ENCODE data around the gene HSBP1. TPM values are rescaled to one million over a fixed set of nuclear protein-coding genes. Genes with fewer than 3 reads are reported as not detected.

The HSBP1 gene
- total and polyA plus RNA-seq, 9 of the 15 experiments (the other 6 are each of a cell fraction or from before 2014, with no cell fraction given): 84.9 to 677 (median 204) TPM

DNA sequence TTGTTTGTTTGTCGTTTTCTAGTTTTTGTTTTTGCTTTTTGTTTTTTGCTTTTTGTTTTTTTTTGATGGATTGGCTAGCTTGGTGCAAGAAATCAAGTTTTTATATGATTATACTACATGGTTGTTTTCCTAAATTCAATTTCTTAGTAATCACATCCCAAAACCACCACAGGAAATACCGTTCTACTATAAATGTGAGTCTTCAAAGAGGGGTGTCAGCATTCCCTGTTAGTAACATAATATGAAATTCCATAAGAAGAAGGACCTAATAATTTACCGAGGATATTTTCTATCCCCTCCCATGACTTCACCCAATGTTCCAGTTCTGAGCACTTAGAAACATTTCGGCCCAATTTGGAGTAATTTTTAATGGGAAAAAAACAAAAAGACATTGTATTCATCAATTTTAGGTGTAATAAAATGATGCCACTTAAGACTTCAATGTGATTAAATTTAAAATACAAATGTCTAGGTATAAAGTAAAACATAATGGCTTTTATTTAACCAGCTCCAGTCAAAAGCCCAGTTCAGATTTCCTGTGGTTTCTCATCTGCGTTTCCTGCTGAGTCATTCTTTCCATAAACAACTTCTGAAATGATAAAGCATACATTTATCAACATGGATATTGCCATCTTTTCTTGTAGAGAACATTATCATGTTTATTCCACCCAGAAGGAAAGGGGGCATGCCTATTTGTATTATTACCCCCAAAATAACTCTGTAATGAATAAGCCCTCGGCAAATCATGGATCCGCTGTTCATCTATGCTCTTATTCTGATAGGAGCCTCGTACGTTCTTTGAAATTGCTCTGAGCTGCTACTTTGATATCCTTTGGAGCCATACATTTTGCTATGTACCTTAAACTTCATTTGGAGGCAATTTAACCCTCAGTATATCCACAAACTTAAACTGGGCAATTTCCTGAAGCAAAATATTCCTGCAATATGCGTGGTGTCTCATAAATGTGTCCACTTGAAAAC lies 28.1 kb downstream of the HSBP1 start (continued):
- no peak for TF ChIP-seq PRPF4 (IDR thresholded peaks at IDR 0.05; ENCODE audit: insufficient read depth, low read depth, low read length, poor library complexity, severe bottlenecking)
- TF ChIP-seq SMAD2 (IDR thresholded peaks at IDR 0.05; ENCODE audit: low read depth, low read length): no peak
- TF ChIP-seq, protein P1, sequence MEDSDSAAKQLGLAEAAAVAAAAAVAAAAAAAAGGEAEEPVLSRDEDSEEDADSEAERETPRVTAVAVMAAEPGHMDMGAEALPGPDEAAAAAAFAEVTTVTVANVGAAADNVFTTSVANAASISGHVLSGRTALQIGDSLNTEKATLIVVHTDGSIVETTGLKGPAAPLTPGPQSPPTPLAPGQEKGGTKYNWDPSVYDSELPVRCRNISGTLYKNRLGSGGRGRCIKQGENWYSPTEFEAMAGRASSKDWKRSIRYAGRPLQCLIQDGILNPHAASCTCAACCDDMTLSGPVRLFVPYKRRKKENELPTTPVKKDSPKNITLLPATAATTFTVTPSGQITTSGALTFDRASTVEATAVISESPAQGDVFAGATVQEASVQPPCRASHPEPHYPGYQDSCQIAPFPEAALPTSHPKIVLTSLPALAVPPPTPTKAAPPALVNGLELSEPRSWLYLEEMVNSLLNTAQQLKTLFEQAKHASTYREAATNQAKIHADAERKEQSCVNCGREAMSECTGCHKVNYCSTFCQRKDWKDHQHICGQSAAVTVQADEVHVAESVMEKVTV (CRISPR knock-in tag; IDR thresholded peaks at IDR 0.05): no peak
- TF ChIP-seq HDAC1 (IDR thresholded peaks at IDR 0.05): no peak
- peak; percentile 92 for TF ChIP-seq JUND (IDR thresholded peaks at IDR 0.05; ENCODE audit: borderline replicate concordance, low read depth, low read length)
- TF ChIP-seq JUND (tag; IDR thresholded peaks at IDR 0.05; ENCODE audit: borderline replicate concordance, low read depth, low read length): peak; percentile 96
- no peak for TF ChIP-seq CCNT2 (IDR thresholded peaks at IDR 0.05; ENCODE audit: borderline replicate concordance, extremely low read depth, insufficient read length, low read depth, low read length)
- TF ChIP-seq BRD4 (IDR thresholded peaks at IDR 0.05): no peak
- TF ChIP-seq, protein P2, sequence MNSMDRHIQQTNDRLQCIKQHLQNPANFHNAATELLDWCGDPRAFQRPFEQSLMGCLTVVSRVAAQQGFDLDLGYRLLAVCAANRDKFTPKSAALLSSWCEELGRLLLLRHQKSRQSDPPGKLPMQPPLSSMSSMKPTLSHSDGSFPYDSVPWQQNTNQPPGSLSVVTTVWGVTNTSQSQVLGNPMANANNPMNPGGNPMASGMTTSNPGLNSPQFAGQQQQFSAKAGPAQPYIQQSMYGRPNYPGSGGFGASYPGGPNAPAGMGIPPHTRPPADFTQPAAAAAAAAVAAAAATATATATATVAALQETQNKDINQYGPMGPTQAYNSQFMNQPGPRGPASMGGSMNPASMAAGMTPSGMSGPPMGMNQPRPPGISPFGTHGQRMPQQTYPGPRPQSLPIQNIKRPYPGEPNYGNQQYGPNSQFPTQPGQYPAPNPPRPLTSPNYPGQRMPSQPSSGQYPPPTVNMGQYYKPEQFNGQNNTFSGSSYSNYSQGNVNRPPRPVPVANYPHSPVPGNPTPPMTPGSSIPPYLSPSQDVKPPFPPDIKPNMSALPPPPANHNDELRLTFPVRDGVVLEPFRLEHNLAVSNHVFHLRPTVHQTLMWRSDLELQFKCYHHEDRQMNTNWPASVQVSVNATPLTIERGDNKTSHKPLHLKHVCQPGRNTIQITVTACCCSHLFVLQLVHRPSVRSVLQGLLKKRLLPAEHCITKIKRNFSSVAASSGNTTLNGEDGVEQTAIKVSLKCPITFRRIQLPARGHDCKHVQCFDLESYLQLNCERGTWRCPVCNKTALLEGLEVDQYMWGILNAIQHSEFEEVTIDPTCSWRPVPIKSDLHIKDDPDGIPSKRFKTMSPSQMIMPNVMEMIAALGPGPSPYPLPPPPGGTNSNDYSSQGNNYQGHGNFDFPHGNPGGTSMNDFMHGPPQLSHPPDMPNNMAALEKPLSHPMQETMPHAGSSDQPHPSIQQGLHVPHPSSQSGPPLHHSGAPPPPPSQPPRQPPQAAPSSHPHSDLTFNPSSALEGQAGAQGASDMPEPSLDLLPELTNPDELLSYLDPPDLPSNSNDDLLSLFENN (IDR thresholded peaks at IDR 0.05; ENCODE audit: low read depth in 2 of 2, low read length in 2 of 2): no peak
- TF ChIP-seq, protein P3, sequence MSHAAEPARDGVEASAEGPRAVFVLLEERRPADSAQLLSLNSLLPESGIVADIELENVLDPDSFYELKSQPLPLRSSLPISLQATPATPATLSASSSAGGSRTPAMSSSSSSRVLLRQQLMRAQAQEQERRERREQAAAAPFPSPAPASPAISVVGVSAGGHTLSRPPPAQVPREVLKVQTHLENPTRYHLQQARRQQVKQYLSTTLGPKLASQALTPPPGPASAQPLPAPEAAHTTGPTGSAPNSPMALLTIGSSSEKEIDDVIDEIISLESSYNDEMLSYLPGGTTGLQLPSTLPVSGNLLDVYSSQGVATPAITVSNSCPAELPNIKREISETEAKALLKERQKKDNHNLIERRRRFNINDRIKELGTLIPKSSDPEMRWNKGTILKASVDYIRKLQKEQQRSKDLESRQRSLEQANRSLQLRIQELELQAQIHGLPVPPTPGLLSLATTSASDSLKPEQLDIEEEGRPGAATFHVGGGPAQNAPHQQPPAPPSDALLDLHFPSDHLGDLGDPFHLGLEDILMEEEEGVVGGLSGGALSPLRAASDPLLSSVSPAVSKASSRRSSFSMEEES (CRISPR knock-in tag; IDR thresholded peaks at IDR 0.05): no peak
- no peak for TF ChIP-seq ARHGAP35 (IDR thresholded peaks at IDR 0.05; ENCODE audit: partially characterized antibody)
- TF ChIP-seq NR2C1 (IDR thresholded peaks at IDR 0.05): 0 out of 2 replicates have a peak, but pooled peaks have one; percentile 18
- no peak for TF ChIP-seq NR2C1 (tag; IDR thresholded peaks at IDR 0.05)
- TF ChIP-seq XRCC4 (IDR thresholded peaks at IDR 0.05; ENCODE audit: extremely low read depth, insufficient read depth, insufficient read length): no peak
- TF ChIP-seq SP2 (IDR thresholded peaks at IDR 0.05; ENCODE audit: extremely low read depth, low read depth, low read length, poor library complexity, severe bottlenecking): no peak
- peak; percentile 95 for TF ChIP-seq FOXJ2 (tag; IDR thresholded peaks at IDR 0.05)
- TF ChIP-seq ZNF696 (CRISPR knock-in tag; conservative IDR thresholded peaks at IDR 0.05): no peak
- TF ChIP-seq NFE2L1 (tag; IDR thresholded peaks at IDR 0.05; ENCODE audit: borderline replicate concordance, low read depth): peak; percentile 97
- TF ChIP-seq MTA3 (IDR thresholded peaks at IDR 0.05; ENCODE audit: borderline replicate concordance): no peak
- TF ChIP-seq ZNF79 (CRISPR knock-in tag; IDR thresholded peaks at IDR 0.05; ENCODE audit: low read depth): no peak

Data from K562 (cell line).